Measurements from ENCODE around the gene APLP1.
A peak's percentile ranks its signal among the peaks of the same experiment; 100 is the strongest.
"Not testable (repeated sequence)": the region's sequence is repeated elsewhere in the genome, so short reads cannot be mapped to it uniquely, and the experiment has no call there.

Gene APLP1

DNA sequence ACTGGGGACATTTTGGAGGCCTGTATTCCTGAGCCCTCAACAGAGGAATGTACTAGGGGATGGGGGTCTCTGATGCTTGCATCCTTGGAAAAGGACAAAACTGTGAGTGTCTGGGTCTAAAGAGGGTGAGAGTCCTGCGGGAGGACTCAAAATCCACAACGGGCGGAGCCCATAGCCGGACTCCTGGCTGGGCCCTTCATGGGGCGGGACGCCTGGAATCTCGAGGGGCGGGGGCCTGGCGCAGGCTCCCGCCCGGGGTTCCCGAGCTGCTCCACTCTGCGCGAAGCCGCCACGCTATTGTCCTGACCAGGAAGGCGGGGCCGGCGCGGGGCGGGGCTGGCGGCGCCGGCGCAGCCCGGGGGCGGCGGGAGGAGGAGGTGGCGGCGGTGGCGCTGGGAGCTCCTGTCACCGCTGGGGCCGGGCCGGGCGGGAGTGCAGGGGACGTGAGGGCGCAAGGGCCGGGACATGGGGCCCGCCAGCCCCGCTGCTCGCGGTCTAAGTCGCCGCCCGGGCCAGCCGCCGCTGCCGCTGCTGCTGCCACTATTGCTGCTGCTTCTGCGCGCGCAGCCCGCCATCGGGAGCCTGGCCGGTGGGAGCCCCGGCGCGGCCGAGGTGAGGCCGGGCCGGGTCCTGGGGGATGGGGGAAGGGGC, at the start of gene APLP1:
APLP1 (plus strand) TSS at position 403 of the 651 bp plus-strand sequence; CDS start at position 466, 63 bp downstream.
- no peaks in the 10 kb centered on the region for H3K36me3 Mint-ChIP-seq
- peak within 1 kb of the TSS; percentile 49 for H3K4me3 Mint-ChIP-seq
- H3K27me3 Mint-ChIP-seq: peaks cover 79% of the 10 kb centered on the region
- H3K27ac Mint-ChIP-seq: no peak within 1 kb of the TSS
- H3K4me1 Mint-ChIP-seq: peaks cover 16% of the 10 kb centered on the region
- CTCF ChIA-PET: interaction anchor here (0.6 kb wide), 1 partner anchor 265 kb away, joined by 4 read pairs; no protein-coding TSS in a partner anchor
- H3K9me3 Mint-ChIP-seq: no peaks in the 10 kb centered on the region
- peak; percentile 79 for DNase-seq

DNA sequence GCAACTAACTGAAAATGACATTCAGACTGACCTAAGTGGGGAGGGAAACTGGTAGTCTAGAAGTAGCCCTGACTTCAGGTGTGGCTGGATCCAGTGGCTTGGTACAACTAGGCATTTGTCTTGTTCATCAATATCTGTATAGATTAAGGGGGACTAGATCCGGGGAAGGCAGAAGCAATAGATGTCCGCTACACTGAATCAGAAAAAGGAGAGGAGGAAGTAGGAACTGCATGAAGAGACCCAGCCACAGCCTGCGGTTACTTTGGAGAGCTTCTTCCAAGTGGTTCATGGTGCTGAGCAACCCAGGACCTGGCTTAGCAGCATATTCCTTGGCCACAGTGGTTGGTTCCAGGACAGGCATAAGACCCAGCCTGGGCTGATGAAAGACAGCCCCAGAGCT, 45.8 kb upstream of the APLP1 start:
- Mint-ChIP-seq H3K4me3 (no peak overlapping the region), H3K4me1 (no peaks in the 10 kb centered on the region), H3K9me3 (no peaks in the 10 kb centered on the region), H3K27me3 (peaks cover 32% of the 10 kb centered on the region), H3K36me3 (no peaks in the 10 kb centered on the region), H3K27ac (no peak overlapping the region)
- no peak for DNase-seq
- CTCF ChIA-PET: no interaction called here

DNA sequence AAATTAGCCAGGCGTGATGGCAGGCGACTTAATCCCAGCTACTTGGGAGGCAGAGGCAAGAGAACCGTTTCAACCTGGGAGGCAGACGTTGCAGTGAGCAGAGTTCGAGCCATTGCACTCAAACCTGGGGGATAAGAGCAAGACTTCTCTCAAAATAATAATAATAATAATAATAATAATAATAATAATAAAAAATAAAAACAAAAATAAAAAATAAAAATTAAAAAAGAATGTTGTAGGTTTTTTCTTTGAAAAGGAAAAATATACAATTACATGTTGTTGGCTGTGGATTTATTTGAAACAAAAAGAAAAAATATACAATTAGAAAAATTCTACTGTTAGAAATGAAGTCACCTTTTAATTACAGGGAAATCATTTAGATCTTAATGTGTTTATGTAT, 44.2 kb upstream of the APLP1 start:
- no peaks in the 10 kb centered on the region for H3K4me1 Mint-ChIP-seq
- H3K4me3 Mint-ChIP-seq: no peak overlapping the region
- H3K27ac Mint-ChIP-seq: no peak overlapping the region
- CTCF ChIA-PET: no interaction called here
- H3K9me3 Mint-ChIP-seq: no peaks in the 10 kb centered on the region
- no peaks in the 10 kb centered on the region for H3K36me3 Mint-ChIP-seq
- no peak for DNase-seq
- peaks cover 21% of the 10 kb centered on the region for H3K27me3 Mint-ChIP-seq

DNA sequence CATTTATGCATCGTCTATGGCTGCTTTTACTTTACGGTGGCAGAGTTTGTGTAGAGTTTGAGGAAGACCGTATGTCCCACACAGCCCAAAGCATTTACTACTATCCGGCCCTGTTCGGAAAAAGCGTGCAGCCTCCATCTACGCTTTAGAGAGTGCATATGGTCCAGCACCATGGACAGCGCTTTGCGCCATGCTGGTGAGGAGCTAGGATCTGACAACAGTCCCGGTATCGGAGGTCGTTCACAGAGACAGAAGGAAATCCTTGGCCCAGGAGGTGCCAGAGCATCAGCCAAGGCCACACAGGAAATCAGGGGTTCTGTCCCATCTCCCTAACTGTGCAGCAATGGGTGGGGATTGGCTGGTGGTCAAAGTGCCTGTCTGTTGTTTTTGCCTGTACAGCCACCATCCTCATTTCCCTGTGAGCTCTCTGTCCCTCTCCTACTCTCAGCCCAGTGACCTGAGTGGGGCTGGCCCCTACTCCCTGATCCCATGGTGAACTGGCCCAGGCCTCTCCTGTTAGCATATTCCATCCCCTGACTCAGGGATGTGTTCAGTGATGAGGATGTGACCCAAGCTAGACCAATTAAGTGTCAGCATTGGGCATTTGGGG, 39.6 kb upstream of the APLP1 start:
- Mint-ChIP-seq H3K27ac (no peak overlapping the region), H3K36me3 (no peaks in the 10 kb centered on the region), H3K4me1 (no peaks in the 10 kb centered on the region), H3K9me3 (no peaks in the 10 kb centered on the region), H3K4me3 (no peak overlapping the region), H3K27me3 (peaks cover 30% of the 10 kb centered on the region)
- CTCF ChIA-PET: interaction anchor here (1.1 kb wide), 1 partner anchor 9 kb away, joined by 5 read pairs; no protein-coding TSS in a partner anchor
- peak; percentile 83 for DNase-seq

DNA sequence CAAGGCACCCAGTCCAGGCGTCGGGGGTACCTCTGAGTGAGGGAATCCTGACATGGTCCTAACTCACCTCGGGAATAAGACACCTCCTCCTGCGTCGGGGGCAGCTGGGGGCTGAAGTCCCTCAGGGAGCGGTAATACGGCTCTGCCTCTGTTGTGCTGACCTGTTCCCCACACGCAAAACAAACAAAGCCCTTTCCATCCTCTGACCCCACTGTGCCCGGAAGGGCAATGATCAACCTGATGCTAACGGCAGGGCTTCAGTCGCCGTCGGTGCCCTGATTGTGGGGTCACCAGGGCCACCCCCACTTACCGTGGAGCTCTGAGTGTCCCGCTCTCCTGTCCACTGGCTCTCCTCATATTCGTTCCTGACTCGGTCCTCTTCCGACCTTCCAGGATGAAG, 37.4 kb upstream of the APLP1 start:
- Mint-ChIP-seq H3K9me3 (no peaks in the 10 kb centered on the region), H3K36me3 (no peaks in the 10 kb centered on the region), H3K4me1 (no peaks in the 10 kb centered on the region), H3K27me3 (peaks cover 38% of the 10 kb centered on the region), H3K4me3 (no peak overlapping the region), H3K27ac (no peak overlapping the region)
- no peak for DNase-seq
- CTCF ChIA-PET: no interaction called here

DNA sequence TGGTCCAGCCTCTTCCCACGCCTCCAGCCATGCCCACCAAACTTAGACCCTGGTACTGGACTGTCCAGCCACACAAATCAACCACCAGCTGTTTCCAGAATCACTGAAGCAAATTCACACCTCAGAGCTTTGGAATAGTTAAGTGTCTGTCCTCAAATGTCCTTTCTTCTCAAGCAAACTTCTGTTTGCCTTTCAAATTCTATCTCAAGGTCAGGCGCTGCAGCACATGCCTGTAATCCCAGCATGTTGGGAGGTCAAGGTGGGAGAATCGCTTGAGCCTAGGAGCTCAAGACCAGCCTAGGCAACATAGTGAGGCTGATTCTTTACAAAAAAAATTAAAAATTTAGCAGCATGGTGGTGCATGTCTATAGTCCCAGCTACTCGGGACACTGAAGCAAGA, 36.3 kb upstream of the APLP1 start:
- peaks cover 42% of the 10 kb centered on the region for H3K27me3 Mint-ChIP-seq

DNA sequence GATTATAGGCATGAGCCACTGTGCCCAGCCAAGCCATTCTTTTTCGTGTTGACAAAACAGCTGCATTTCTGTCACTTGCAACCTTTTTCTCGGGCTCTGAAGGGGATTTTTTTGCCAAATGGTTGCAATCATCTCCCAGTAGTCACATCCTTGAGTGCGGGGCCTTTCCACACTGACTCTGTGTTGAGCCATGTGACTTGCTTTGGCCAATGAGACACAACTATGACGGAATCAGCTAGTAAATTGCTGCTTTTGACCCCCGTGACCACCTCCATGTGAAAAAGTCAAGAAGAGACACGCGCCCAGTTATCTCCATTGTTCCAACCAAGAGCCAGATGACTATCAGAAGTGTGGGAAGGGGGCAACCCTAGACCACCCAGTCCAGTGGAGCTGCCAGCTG, 34.4 kb upstream of the APLP1 start:
- no peaks in the 10 kb centered on the region for H3K36me3 Mint-ChIP-seq
- H3K27me3 Mint-ChIP-seq: peaks cover 42% of the 10 kb centered on the region
- no peak overlapping the region for H3K27ac Mint-ChIP-seq
- CTCF ChIA-PET: no interaction called here
- no peak for DNase-seq
- peaks cover 2% of the 10 kb centered on the region for H3K9me3 Mint-ChIP-seq
- no peak overlapping the region for H3K4me3 Mint-ChIP-seq
- no peaks in the 10 kb centered on the region for H3K4me1 Mint-ChIP-seq

More for the DNA sequence above, 36.3 kb upstream of the APLP1 start:
- no peaks in the 10 kb centered on the region for H3K4me1 Mint-ChIP-seq
- CTCF ChIA-PET: no interaction called here
- no peak overlapping the region for H3K4me3 Mint-ChIP-seq
- H3K9me3 Mint-ChIP-seq: no peaks in the 10 kb centered on the region
- H3K27ac Mint-ChIP-seq: no peak overlapping the region
- no peaks in the 10 kb centered on the region for H3K36me3 Mint-ChIP-seq
- DNase-seq: no peak

DNA sequence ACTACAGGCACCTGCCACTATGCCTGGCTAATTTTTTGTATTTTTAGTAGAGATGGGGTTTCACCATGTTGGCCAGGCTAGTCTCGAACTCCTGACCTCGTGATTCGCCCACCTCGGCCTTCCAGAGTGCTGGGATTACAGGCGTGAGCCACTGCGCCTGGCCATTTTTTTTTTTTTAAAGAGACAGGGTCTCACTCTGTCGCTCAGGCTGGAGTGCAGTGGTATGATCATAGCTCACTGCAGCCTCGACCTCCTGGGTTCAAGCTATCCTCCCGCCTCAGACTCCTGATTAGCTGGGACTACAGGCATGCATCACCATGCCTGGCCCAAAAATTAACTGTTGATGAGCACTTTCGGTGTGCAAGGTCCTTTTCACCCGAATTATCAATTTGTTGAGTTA, 32.3 kb upstream of the APLP1 start:
- CTCF ChIA-PET: not testable (repeated sequence)

DNA sequence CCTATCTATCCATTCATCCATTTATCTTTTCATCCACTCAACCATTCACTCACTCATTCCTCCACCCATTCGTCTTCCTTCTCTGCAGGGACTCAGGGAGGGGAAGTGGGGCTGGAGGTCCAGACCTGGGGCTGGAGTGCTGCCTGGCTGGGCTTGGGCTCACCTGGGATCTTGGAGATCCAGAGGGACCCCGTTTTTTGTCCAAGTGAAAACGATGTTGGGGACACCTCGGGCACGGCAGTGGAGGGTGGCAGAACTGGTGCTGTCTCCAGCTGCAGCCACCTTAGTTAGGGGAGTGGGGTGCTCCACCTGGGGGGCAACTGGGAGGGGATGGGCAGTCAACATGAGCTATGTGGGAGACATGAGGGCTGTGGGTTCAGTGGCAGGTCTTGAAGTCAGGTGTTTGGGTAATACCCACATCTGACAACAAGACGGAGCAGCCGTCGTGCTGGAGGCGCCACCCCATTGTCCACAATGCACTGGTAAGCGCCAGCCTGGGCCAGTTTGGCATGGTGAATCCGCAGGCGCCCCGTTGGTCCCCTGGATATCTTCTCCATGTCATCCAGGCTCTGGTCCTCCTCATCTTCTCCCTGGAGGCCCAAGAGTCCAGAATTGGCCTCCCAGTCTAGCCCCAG, 26.3 kb upstream of the APLP1 start:
- Mint-ChIP-seq H3K4me1 (peaks cover 15% of the 10 kb centered on the region), H3K27ac (no peak overlapping the region), H3K36me3 (peaks cover 3% of the 10 kb centered on the region), H3K4me3 (no peak overlapping the region), H3K9me3 (peaks cover 3% of the 10 kb centered on the region), H3K27me3 (peaks cover 55% of the 10 kb centered on the region)
- DNase-seq: no peak
- CTCF ChIA-PET: interaction anchor here (0.6 kb wide), 1 partner anchor 251 kb away, joined by 3 read pairs; no protein-coding TSS in a partner anchor

More for the DNA sequence above, 32.3 kb upstream of the APLP1 start:
- not testable (repeated sequence) for H3K4me3 Mint-ChIP-seq, H3K4me1 Mint-ChIP-seq, H3K9me3 Mint-ChIP-seq, DNase-seq, H3K27ac Mint-ChIP-seq, H3K36me3 Mint-ChIP-seq
- H3K27me3 Mint-ChIP-seq: peaks cover 35% of the 10 kb centered on the region

DNA sequence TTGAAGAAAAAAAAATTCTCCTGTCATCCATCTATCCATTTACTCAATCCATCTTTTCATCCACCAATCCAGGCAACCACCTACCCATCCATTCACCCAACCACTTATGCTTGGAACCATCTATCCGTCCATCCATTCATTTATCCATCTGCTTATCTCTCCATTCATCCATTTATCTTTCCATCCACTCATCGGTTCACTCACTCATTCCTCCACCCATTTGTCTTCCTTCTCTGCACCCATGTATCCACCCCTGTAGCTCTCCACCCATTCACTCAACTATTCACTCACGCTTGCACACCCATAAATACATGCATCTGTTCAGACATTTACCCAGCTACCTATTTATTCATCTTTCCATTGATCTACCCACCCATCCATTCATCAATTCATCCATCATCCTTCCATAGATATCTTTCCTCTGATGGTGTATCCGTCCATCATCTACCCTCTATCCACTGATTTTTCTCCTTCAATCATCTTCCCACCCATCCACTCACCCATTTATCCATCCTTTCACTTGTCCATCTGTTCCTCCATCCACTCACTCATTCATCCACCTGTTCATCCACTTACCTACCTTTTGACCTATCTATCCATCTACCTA, 25.6 kb upstream of the APLP1 start:
- peaks cover 58% of the 10 kb centered on the region for H3K27me3 Mint-ChIP-seq
- DNase-seq: no peak
- H3K9me3 Mint-ChIP-seq: peaks cover 3% of the 10 kb centered on the region
- H3K27ac Mint-ChIP-seq: no peak overlapping the region
- peaks cover 15% of the 10 kb centered on the region for H3K4me1 Mint-ChIP-seq
- H3K4me3 Mint-ChIP-seq: no peak overlapping the region
- peaks cover 3% of the 10 kb centered on the region for H3K36me3 Mint-ChIP-seq
- CTCF ChIA-PET: interaction anchor here (0.6 kb wide), 1 partner anchor 252 kb away, joined by 3 read pairs; no protein-coding TSS in a partner anchor

DNA sequence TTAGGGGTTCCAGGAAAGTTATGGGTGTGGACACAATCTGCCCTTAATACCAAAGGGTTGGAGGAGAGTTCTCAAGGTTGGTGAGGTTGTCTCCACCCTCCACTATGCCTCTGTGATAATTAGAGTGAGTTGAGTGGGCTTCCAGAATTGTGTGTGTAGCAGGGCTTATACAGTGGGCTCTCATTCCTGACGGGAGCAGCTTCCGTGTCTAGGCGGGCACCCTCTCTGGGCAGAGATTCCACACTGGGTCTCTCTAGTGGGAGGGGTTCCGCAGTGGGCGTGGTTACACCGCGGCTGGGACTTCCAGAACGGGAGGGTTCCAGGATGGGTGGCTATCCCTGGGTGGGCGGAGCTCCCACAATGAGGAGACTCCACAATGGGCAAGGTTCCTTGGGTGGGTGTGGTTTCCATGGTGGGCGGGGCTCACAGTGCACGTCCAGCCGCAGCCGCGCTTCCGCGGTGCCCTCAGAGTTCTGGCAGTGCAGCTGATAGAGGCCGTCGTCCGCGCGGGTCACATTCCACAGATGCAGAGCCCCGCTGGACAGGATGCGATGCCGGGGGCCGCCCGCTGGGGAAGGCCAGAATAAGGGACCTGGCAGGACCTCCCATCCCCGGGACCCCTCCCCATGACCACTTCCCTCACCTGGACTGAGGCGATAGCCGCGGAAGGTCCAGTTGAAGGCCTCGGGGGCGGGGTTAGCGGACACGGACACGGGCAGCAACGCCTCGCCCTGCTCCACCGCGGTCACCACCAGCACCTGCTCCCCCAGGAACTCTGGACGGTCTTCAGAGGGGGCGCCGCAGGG, 24.5 kb upstream of the APLP1 start:
- peaks cover 3% of the 10 kb centered on the region for H3K36me3 Mint-ChIP-seq
- peaks cover 2% of the 10 kb centered on the region for H3K9me3 Mint-ChIP-seq
- H3K4me1 Mint-ChIP-seq: peaks cover 15% of the 10 kb centered on the region
- no peak overlapping the region for H3K4me3 Mint-ChIP-seq
- CTCF ChIA-PET: no interaction called here
- H3K27me3 Mint-ChIP-seq: peaks cover 69% of the 10 kb centered on the region
- peak; percentile 34 for DNase-seq
- no peak overlapping the region for H3K27ac Mint-ChIP-seq

DNA sequence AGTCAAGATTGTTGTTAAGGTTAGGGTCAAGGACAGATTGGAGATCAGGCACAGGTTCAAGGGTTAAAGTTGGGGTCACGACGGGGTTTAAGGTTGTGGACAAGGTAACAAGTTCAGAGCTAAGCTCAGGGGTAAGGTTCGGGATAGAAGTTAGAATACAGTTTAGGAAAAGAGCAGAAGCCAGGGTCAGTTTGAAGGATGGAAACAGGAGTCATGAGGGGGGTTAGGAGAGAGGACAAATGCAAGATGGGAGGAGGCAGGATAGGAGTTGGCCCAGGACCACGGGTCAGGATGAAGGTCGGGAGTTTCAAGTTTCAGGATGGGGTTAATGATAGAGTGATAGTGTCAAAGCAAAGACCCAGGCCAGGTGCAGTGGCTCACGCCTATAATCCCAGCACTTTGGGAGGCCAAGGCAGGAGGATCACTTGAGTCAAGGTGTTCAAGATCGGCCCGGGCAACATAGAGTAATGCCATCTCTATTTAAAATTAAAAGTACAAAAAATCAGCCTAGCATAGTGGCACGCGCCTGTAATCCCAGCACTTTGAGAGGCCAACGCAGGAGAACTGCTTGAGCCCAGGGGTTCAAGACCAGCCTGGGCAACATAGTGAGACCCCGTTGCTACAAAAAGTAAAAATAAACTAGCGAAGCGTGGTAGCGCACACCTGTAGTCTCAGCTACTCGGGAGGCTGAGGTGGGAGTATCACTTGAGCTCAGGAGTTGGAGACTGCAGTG, 23.7 kb upstream of the APLP1 start:
- H3K9me3 Mint-ChIP-seq: no peaks in the 10 kb centered on the region
- H3K27ac Mint-ChIP-seq: no peak overlapping the region
- CTCF ChIA-PET: no interaction called here
- DNase-seq: no peak
- H3K36me3 Mint-ChIP-seq: peaks cover 3% of the 10 kb centered on the region
- peaks cover 15% of the 10 kb centered on the region for H3K4me1 Mint-ChIP-seq
- H3K4me3 Mint-ChIP-seq: no peak overlapping the region
- H3K27me3 Mint-ChIP-seq: peaks cover 77% of the 10 kb centered on the region

DNA sequence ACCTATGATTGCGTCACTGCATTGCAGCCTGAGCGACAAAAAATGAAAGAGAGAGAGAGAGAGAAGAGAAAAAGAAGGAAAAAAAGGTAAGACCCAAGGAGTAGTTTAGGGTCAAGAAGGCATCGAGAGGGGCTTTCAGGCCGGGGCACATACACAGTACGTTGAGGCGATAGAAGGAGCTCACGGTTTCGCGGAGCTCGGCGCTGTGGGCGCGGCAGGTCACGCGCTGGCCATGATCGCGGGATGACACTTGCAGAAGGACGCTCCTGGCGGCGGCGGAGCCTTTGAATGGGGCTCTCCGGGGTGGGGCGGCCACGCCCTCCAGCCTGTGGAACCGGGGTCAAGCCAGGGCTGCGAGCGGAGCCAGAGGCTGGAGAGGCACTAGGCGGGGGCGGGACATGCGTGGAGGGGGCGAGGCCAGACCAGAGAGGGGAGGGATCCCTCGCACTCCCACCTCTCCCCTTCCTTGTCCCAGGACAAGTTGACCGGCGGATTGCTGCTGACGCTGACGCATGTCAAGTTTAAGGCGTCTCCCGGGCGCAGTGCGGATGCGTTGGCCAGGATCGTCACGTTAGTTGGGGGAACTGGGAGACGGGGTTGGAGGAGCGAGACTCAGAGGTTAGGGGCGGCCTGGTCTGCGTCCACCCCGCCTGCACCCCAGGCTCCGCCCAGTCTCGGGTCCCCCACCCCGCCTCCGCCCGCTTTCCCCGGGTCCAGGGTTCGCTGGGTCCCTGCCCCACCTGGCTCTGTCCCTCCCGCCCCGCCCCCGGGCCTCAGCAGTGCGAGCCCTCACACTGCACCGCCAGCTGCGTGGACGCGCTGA, 22.9 kb upstream of the APLP1 start:
- Mint-ChIP-seq H3K9me3 (no peaks in the 10 kb centered on the region), H3K36me3 (peaks cover 3% of the 10 kb centered on the region), H3K27ac (no peak overlapping the region), H3K4me3 (peak overlapping the region; percentile 16), H3K4me1 (peaks cover 15% of the 10 kb centered on the region), H3K27me3 (peaks cover 84% of the 10 kb centered on the region)
- CTCF ChIA-PET: no interaction called here
- DNase-seq: peak; percentile 30
